Measurements from ENCODE around the gene CDC6. TPM values are rescaled to one million over a fixed set of nuclear protein-coding genes. Genes with fewer than 3 reads are reported as not detected.
A peak's percentile ranks its signal among the peaks of the same experiment; 100 is the strongest.

CDC6 gene
- total RNA-seq, 1 donor from 2014 or later: 4.7 TPM

- no peak overlapping the region for H3K27ac Mint-ChIP-seq (ENCODE audit: unreplicated experiment)
- H3K36me3 Mint-ChIP-seq (ENCODE audit: unreplicated experiment): no peaks in the 10 kb centered on the region
- H3K27me3 Mint-ChIP-seq (ENCODE audit: unreplicated experiment): no peaks in the 10 kb centered on the region
- no peaks in the 10 kb centered on the region for H3K4me1 Mint-ChIP-seq (ENCODE audit: low read depth, unreplicated experiment)
- TF ChIP-seq CTCF (IDR thresholded peaks at IDR 0.05; ENCODE audit: partially characterized antibody, unreplicated experiment): no peak
- H3K4me3 Mint-ChIP-seq (ENCODE audit: unreplicated experiment): no peak overlapping the region
- no peaks in the 10 kb centered on the region for H3K9me3 Mint-ChIP-seq (ENCODE audit: unreplicated experiment)
- no peak for DNase-seq
Measured at GRCh38 chr17:40281663-40282062, 6.0 kb upstream of the CDC6 start.

GRCh38 chr17:40283662-40284061 is 4.0 kb upstream of the CDC6 start:
- no peak for DNase-seq
- Mint-ChIP-seq H3K27ac (ENCODE audit: unreplicated experiment) (no peak overlapping the region), H3K9me3 (ENCODE audit: unreplicated experiment) (no peaks in the 10 kb centered on the region), H3K4me3 (ENCODE audit: unreplicated experiment) (no peak overlapping the region), H3K4me1 (ENCODE audit: low read depth, unreplicated experiment) (peaks cover 6% of the 10 kb centered on the region), H3K27me3 (ENCODE audit: unreplicated experiment) (peaks cover 6% of the 10 kb centered on the region), H3K36me3 (ENCODE audit: unreplicated experiment) (no peaks in the 10 kb centered on the region)
- TF ChIP-seq CTCF (IDR thresholded peaks at IDR 0.05; ENCODE audit: partially characterized antibody, unreplicated experiment): no peak

- H3K4me3 Mint-ChIP-seq (ENCODE audit: unreplicated experiment): no peak overlapping the region
Measured at GRCh38 chr17:40284085-40284713, 3.5 kb upstream of the CDC6 start.

GRCh38 chr17:40286473-40286872 is 1.2 kb upstream of the CDC6 start:
- H3K27me3 Mint-ChIP-seq (ENCODE audit: unreplicated experiment): peaks cover 6% of the 10 kb centered on the region
- no peak for TF ChIP-seq CTCF (IDR thresholded peaks at IDR 0.05; ENCODE audit: partially characterized antibody, unreplicated experiment)
- H3K4me1 Mint-ChIP-seq (ENCODE audit: low read depth, unreplicated experiment): peaks cover 6% of the 10 kb centered on the region
- no peak overlapping the region for H3K4me3 Mint-ChIP-seq (ENCODE audit: unreplicated experiment)
- H3K27ac Mint-ChIP-seq (ENCODE audit: unreplicated experiment): no peak overlapping the region
- H3K9me3 Mint-ChIP-seq (ENCODE audit: unreplicated experiment): no peaks in the 10 kb centered on the region
- no peak for DNase-seq
- no peaks in the 10 kb centered on the region for H3K36me3 Mint-ChIP-seq (ENCODE audit: unreplicated experiment)

More at GRCh38 chr17:40284085-40284713, 3.5 kb upstream of the CDC6 start:
- Mint-ChIP-seq H3K36me3 (ENCODE audit: unreplicated experiment) (no peaks in the 10 kb centered on the region), H3K4me1 (ENCODE audit: low read depth, unreplicated experiment) (peaks cover 6% of the 10 kb centered on the region), H3K27me3 (ENCODE audit: unreplicated experiment) (peaks cover 6% of the 10 kb centered on the region), H3K27ac (ENCODE audit: unreplicated experiment) (no peak overlapping the region), H3K9me3 (ENCODE audit: unreplicated experiment) (no peaks in the 10 kb centered on the region)
- no peak for DNase-seq
- peak; percentile 2 for TF ChIP-seq CTCF (IDR thresholded peaks at IDR 0.05; ENCODE audit: partially characterized antibody, unreplicated experiment)

- H3K9me3 Mint-ChIP-seq (ENCODE audit: unreplicated experiment): no peaks in the 10 kb centered on the region
- H3K36me3 Mint-ChIP-seq (ENCODE audit: unreplicated experiment): no peaks in the 10 kb centered on the region
- DNase-seq: no peak
- H3K4me3 Mint-ChIP-seq (ENCODE audit: unreplicated experiment): peak overlapping the region; percentile 100
- H3K27me3 Mint-ChIP-seq (ENCODE audit: unreplicated experiment): peaks cover 6% of the 10 kb centered on the region
- no peak overlapping the region for H3K27ac Mint-ChIP-seq (ENCODE audit: unreplicated experiment)
- peaks cover 6% of the 10 kb centered on the region for H3K4me1 Mint-ChIP-seq (ENCODE audit: low read depth, unreplicated experiment)
- no peak for TF ChIP-seq CTCF (IDR thresholded peaks at IDR 0.05; ENCODE audit: partially characterized antibody, unreplicated experiment)
Measured at GRCh38 chr17:40287159-40287493, 553 bp upstream of the CDC6 start.
